K562 (cell line): ENCODE results near the gene SELENOM. TPM values are rescaled to one million over a fixed set of nuclear protein-coding genes. Genes with fewer than 3 reads are reported as not detected.

Source experiments
- ASH1L ChIP-seq: fragments of 450-650 bp; IDR thresholded peaks from 2 replicates; pipeline ENCODE4 v1.6.1; 2018; ENCODE audit warnings: borderline replicate concordance, mild to moderate bottlenecking, low read depth; ENCODE audit not compliant: partially characterized antibody
- CBFA2T3 ChIP-seq: fragments of 450-650 bp; IDR thresholded peaks from 2 replicates; pipeline ENCODE4 v1.6.1; 2017
- CBX3 ChIP-seq, 2 experiments: IDR thresholded peaks; 1 replicate in 1 of 2; 2 replicates in 1 of 2; pipeline ENCODE4 v1.6.1; 2012; ENCODE audit warnings: inconsistent platforms in 2 of 2, low read length in 2 of 2, borderline replicate concordance in 1 of 2, control low read depth in 1 of 2
- ETV5 ChIP-seq: sonication (generic); formaldehyde crosslinking; IDR thresholded peaks from 2 replicates; pipeline ENCODE4 v1.4.0; 2020; ENCODE audit warnings: low read depth, mild to moderate bottlenecking, missing genetic modification reagents
- FOSL1 ChIP-seq: fragments of 200-800 bp; sonication (Bioruptor generic); conservative IDR thresholded peaks from 2 replicates; pipeline ENCODE4 v1.6.1; 2016; ENCODE audit warnings: missing genetic modification characterization, missing compliant biosample characterization
- GABPB1 ChIP-seq: sonication (generic); formaldehyde crosslinking; IDR thresholded peaks from 2 replicates; pipeline ENCODE4 v1.8.0; 2022; ENCODE audit warnings: mild to moderate bottlenecking, missing genetic modification reagents
- GTF2F1 ChIP-seq: IDR thresholded peaks from 2 replicates; pipeline ENCODE4 v1.6.1; 2011; ENCODE audit warnings: low read depth, low read length, improper control_type of control experiment
- HNRNPL ChIP-seq: fragments of 200-400 bp; formaldehyde crosslinking; IDR thresholded peaks from 2 replicates; pipeline ENCODE4 v1.6.1; 2017; ENCODE audit warnings: low read depth, mild to moderate bottlenecking, low read length
- KLF1 ChIP-seq: fragments of 450-650 bp; IDR thresholded peaks from 2 replicates; pipeline ENCODE4 v1.6.1; 2016; ENCODE audit warnings: missing genetic modification characterization, missing compliant biosample characterization
- L3MBTL2 ChIP-seq: fragments of 450-650 bp; IDR thresholded peaks from 2 replicates; pipeline ENCODE4 v1.6.1; 2016; ENCODE audit warnings: mild to moderate bottlenecking, moderate library complexity
- MAZ ChIP-seq, 2 experiments: fragments of 450-650 bp in 1 of 2; sonication (generic) in 1 of 2; formaldehyde crosslinking; IDR thresholded peaks in 1 of 2; conservative IDR thresholded peaks in 1 of 2; 2 replicates each; pipeline versions ENCODE4 v1.4.0 to v1.5.0; 2020; ENCODE audit warnings: mild to moderate bottlenecking in 1 of 2, missing genetic modification reagents in 1 of 2
- MBD2 ChIP-seq: sonication (generic); IDR thresholded peaks from 2 replicates; pipeline ENCODE4 v1.6.1; 2016; ENCODE audit warnings: low read depth, borderline replicate concordance
- MCM2 ChIP-seq: fragments of 450-650 bp; IDR thresholded peaks from 2 replicates; pipeline ENCODE4 v1.6.1; 2017; ENCODE audit warnings: low read depth, mild to moderate bottlenecking
- MNT ChIP-seq, 2 experiments: fragments of 450-650 bp; conservative IDR thresholded peaks; 2 replicates each; pipeline ENCODE4 v1.6.1; 2017; ENCODE audit warnings: mild to moderate bottlenecking in 2 of 2, moderate library complexity in 2 of 2
- MYC ChIP-seq, 2 experiments: fragments of 250-450 bp in 1 of 2; sonication (Bioruptor Pico) in 1 of 2; IDR thresholded peaks; 2 replicates each; pipeline versions ENCODE4 v1.5.1 to v1.6.1; 2012 to 2021; ENCODE audit warnings: low read depth in 2 of 2, borderline replicate concordance in 1 of 2, improper control_type of control experiment in 1 of 2, low read length in 1 of 2, mild to moderate bottlenecking in 1 of 2, moderate library complexity in 1 of 2
- PCBP1 ChIP-seq: fragments of 200-400 bp; formaldehyde crosslinking; IDR thresholded peaks from 2 replicates; pipeline ENCODE4 v1.6.1; 2018; ENCODE audit warnings: mild to moderate bottlenecking, low read depth, low read length; ENCODE audit not compliant: poor library complexity, severe bottlenecking
- PHF8 ChIP-seq: fragments of 200-600 bp; sonication (generic); IDR thresholded peaks from 2 replicates; pipeline ENCODE4 v1.6.1; 2012; ENCODE audit warnings: mixed run types, mild to moderate bottlenecking, inconsistent platforms, low read length, moderate library complexity, borderline replicate concordance
- SMAD4 ChIP-seq: fragments of 250-450 bp; sonication (Bioruptor Pico); conservative IDR thresholded peaks from 2 replicates; pipeline ENCODE4 v1.8.0; 2021; ENCODE audit warnings: inconsistent platforms, mild to moderate bottlenecking, moderate library complexity
- STAG1 ChIP-seq: sonication (generic); formaldehyde crosslinking; IDR thresholded peaks from 2 replicates; pipeline ENCODE4 v1.5.0; 2020; ENCODE audit warnings: missing genetic modification reagents, borderline replicate concordance
- SUPT5H ChIP-seq: fragments of 450-650 bp; IDR thresholded peaks from 2 replicates; pipeline ENCODE4 v1.6.1; 2016
- YY1 ChIP-seq, 3 experiments: IDR thresholded peaks; 2 replicates each; pipeline ENCODE4 v1.6.1; 2011; ENCODE audit warnings: low read length in 2 of 3, mild to moderate bottlenecking in 2 of 3, moderate library complexity in 2 of 3, borderline replicate concordance in 1 of 3, control low read depth in 1 of 3, low read depth in 1 of 3; ENCODE audit not compliant: insufficient read depth in 3 of 3, insufficient replicate concordance in 2 of 3, control insufficient read depth in 1 of 3, insufficient read length in 1 of 3; ENCODE audit errors: extremely low read depth in 1 of 3
- ZNF431 ChIP-seq: sonication (generic); formaldehyde crosslinking; IDR thresholded peaks from 2 replicates; pipeline ENCODE4 v1.8.0; 2022; ENCODE audit warnings: mild to moderate bottlenecking, missing genetic modification reagents
- ZZZ3 ChIP-seq: fragments of 450-650 bp; IDR thresholded peaks from 2 replicates; pipeline ENCODE4 v1.6.1; 2016; ENCODE audit warnings: antibody characterized with exemption, mild to moderate bottlenecking, moderate library complexity
- polyA plus RNA-seq, 8 experiments: library from polyadenylated mRNA; depleted of rRNA in 4 of 8; stranded (reverse) in 5 of 8; unstranded in 3 of 8; fragments of >200 nt; fragmentation: Nextera tagmentation in 2 of 8; fragmentation: Illumina TruSeq in 1 of 8; extraction: Ambion mirVana in 2 of 8; extraction: Trizol in 1 of 8; gene quantifications; 2 replicates each; pipeline versions ENCODE4 v1.2.1 to v1.2.3, GENCODE V29; 2011 to 2014; ENCODE audit warnings: inconsistent platforms in 1 of 8, missing spikeins in 1 of 8
- total RNA-seq, 7 experiments: library from RNA; depleted of rRNA in 6 of 7; stranded (reverse); fragments of >200 nt in 6 of 7; fragmentation: Illumina TruSeq in 2 of 7; extraction: Trizol in 2 of 7; gene quantifications; 2 replicates each; pipeline versions ENCODE4 v1.2.1 to v1.2.3, GENCODE V29; 2011 to 2021; ENCODE audit warnings: low replicate concordance in 1 of 7
- TF ChIP-seq, protein P1 (sequence below): IDR thresholded peaks from 2 replicates; pipeline ENCODE4 v1.6.1; 2011; ENCODE audit warnings: borderline replicate concordance, low read depth, mild to moderate bottlenecking, moderate library complexity, low read length; ENCODE audit not compliant: insufficient read depth, poor library complexity, severe bottlenecking

SELENOM gene
- total and polyA plus RNA-seq, 9 of the 15 experiments (the other 6 are each of a cell fraction or from before 2014, with no cell fraction given) = 1.2 to 10.6 (median 3.7) TPM

GRCh38 chr22:31084811-31085492 is 22.4 kb downstream of the SELENOM start (continued):
- TF ChIP-seq GABPB1 = peak; percentile 65; the same call in 1 of the 2 replicates
- TF ChIP-seq MYC (IDR thresholded peaks at IDR 0.05; ENCODE audit: low read depth, low read length) = peak; percentile 92
- no peak for TF ChIP-seq MYC (CRISPR knock-in tag; IDR thresholded peaks at IDR 0.05; ENCODE audit: borderline replicate concordance, low read depth)
- peak; percentile 84 for TF ChIP-seq PHF8
- peak; percentile 74 for TF ChIP-seq KLF1 (tag)
- TF ChIP-seq ZZZ3 = no peak
- peak; percentile 56 to 74; a peak in 3 of 4 replicates for TF ChIP-seq MAZ (CRISPR knock-in tag; conservative IDR thresholded peaks at IDR 0.05 in 1 of 2, IDR thresholded peaks at IDR 0.05 in 1 of 2)
- no peak for TF ChIP-seq MBD2
- no peak for TF ChIP-seq CBFA2T3
- no peak for TF ChIP-seq ASH1L
- peak; percentile 48; the same call in 1 of the 2 replicates for TF ChIP-seq SMAD4
- peak; percentile 47; the same call in 1 of the 2 replicates for TF ChIP-seq ZNF431 (CRISPR knock-in tag)
- TF ChIP-seq FOSL1 = 0 out of 2 replicates have a peak, but pooled peaks have one; percentile 15
- TF ChIP-seq MNT (conservative IDR thresholded peaks at IDR 0.05) = peak; percentile 83 to 93
- TF ChIP-seq CBX3 (IDR thresholded peaks at IDR 0.05; ENCODE audit: borderline replicate concordance in 1 of 2, low read length in 2 of 2) = peak in 1 of 2 experiments; percentile 40; a peak in 1 of 3 replicates
- no peak for TF ChIP-seq MCM2
- TF ChIP-seq SUPT5H = peak; percentile 67
- TF ChIP-seq L3MBTL2 = peak; percentile 80
- no peak for TF ChIP-seq GTF2F1
- peak; percentile 66 for TF ChIP-seq PCBP1
- peak; percentile 58; the same call in 1 of the 2 replicates for TF ChIP-seq HNRNPL
- TF ChIP-seq ETV5 = peak; percentile 68
- TF ChIP-seq, protein P1, sequence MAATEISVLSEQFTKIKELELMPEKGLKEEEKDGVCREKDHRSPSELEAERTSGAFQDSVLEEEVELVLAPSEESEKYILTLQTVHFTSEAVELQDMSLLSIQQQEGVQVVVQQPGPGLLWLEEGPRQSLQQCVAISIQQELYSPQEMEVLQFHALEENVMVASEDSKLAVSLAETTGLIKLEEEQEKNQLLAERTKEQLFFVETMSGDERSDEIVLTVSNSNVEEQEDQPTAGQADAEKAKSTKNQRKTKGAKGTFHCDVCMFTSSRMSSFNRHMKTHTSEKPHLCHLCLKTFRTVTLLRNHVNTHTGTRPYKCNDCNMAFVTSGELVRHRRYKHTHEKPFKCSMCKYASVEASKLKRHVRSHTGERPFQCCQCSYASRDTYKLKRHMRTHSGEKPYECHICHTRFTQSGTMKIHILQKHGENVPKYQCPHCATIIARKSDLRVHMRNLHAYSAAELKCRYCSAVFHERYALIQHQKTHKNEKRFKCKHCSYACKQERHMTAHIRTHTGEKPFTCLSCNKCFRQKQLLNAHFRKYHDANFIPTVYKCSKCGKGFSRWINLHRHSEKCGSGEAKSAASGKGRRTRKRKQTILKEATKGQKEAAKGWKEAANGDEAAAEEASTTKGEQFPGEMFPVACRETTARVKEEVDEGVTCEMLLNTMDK = peak; percentile 71
- TF ChIP-seq STAG1 (CRISPR knock-in tag) = peak; percentile 52; the same call in 1 of the 2 replicates
- TF ChIP-seq YY1 (IDR thresholded peaks at IDR 0.05; ENCODE audit: borderline replicate concordance in 1 of 3, control insufficient read depth in 1 of 3, extremely low read depth in 1 of 3, insufficient read depth in 3 of 3, insufficient read length in 1 of 3, insufficient replicate concordance in 2 of 3, low read depth in 1 of 3, low read length in 2 of 3) = peak; percentile 72 to 96 (median 91)
